ENCODE data around the gene APOE. TPM values are rescaled to one million over a fixed set of nuclear protein-coding genes. Genes with fewer than 3 reads are reported as not detected.

Gene APOE
- polyA plus RNA-seq, 1 experiment = 2.8 TPM

GRCh38 chr19:44948237-44948636, 42.6 kb downstream of the APOE start:
- ChIA-PET CTCF (interaction anchor here (1.0 to 12.3 kb wide), 4 partner anchors 22 to 53 kb away, joined by 3 to 151 read pairs (median 4); partner anchors contain the start of gene APOE), POLR2A (no interaction called here)
- no peaks in the 10 kb centered on the region for H3K27me3 ChIP-seq (ENCODE audit: control insufficient read depth, insufficient read depth, low read length)
- H3K4me3 ChIP-seq (ENCODE audit: low read depth, low read length) = no peak overlapping the region
- DNase-seq (ENCODE audit: low read depth) = no peak
- TF ChIP-seq, protein P1, sequence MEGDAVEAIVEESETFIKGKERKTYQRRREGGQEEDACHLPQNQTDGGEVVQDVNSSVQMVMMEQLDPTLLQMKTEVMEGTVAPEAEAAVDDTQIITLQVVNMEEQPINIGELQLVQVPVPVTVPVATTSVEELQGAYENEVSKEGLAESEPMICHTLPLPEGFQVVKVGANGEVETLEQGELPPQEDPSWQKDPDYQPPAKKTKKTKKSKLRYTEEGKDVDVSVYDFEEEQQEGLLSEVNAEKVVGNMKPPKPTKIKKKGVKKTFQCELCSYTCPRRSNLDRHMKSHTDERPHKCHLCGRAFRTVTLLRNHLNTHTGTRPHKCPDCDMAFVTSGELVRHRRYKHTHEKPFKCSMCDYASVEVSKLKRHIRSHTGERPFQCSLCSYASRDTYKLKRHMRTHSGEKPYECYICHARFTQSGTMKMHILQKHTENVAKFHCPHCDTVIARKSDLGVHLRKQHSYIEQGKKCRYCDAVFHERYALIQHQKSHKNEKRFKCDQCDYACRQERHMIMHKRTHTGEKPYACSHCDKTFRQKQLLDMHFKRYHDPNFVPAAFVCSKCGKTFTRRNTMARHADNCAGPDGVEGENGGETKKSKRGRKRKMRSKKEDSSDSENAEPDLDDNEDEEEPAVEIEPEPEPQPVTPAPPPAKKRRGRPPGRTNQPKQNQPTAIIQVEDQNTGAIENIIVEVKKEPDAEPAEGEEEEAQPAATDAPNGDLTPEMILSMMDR (IDR thresholded peaks at IDR 0.05; ENCODE audit: insufficient read depth, low read depth, low read length) = no peak
- peaks cover 2% of the 10 kb centered on the region; the same call in 1 of the 2 replicates for H3K36me3 ChIP-seq (ENCODE audit: control insufficient read depth, insufficient read depth, low read length)

DNA sequence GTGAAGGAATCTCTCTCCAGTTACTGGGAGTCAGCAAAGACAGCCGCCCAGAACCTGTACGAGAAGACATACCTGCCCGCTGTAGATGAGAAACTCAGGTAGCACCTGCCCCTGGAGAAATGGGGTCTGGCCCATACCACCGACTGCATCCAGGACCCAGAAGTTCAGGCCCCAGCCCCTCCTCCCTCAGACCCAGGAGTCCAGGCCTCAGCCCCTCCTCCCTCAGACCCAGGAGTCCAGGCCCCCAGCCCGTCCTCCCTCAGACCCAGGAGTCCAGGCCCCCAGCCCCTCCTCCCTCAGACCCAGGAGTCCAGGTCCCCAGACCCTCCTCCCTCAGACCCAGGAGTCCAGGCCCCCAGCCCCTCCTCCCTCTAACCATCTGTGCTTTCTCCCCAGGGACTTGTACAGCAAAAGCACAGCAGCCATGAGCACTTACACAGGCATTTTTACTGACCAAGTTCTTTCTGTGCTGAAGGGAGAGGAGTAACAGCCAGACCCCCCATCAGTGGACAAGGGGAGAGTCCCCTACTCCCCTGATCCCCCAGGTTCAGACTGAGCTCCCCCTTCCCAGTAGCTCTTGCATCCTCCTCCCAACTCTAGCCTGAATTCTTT, 43.3 kb downstream of the APOE start:
- Histone ChIP-seq H3K36me3 (ENCODE audit: control insufficient read depth, insufficient read depth, low read length) (peaks cover 2% of the 10 kb centered on the region; the same call in 1 of the 2 replicates), H3K27me3 (ENCODE audit: control insufficient read depth, insufficient read depth, low read length) (no peaks in the 10 kb centered on the region), H3K4me3 (ENCODE audit: low read depth, low read length) (no peak overlapping the region)
- ChIA-PET CTCF (interaction anchor here (1.1 to 12.3 kb wide), 3 partner anchors 23 to 53 kb away, joined by 3 to 151 read pairs (median 5); partner anchors contain the start of gene APOE), POLR2A (no interaction called here)
- TF ChIP-seq, protein P1 (IDR thresholded peaks at IDR 0.05; ENCODE audit: insufficient read depth, low read depth, low read length) = no peak
- no peak for DNase-seq (ENCODE audit: low read depth)

- ChIA-PET POLR2A (no interaction called here), CTCF (interaction anchor here (1.6 to 12.3 kb wide), 2 partner anchors 24 to 45 kb away, joined by 5 to 151 read pairs; partner anchors contain the start of gene APOE)
- H3K4me3 ChIP-seq (ENCODE audit: low read depth, low read length) = no peak overlapping the region
- DNase-seq (ENCODE audit: low read depth) = no peak
- H3K36me3 ChIP-seq (ENCODE audit: control insufficient read depth, insufficient read depth, low read length) = peaks cover 2% of the 10 kb centered on the region; the same call in 1 of the 2 replicates
- TF ChIP-seq, protein P1 (IDR thresholded peaks at IDR 0.05; ENCODE audit: insufficient read depth, low read depth, low read length) = no peak
- no peaks in the 10 kb centered on the region for H3K27me3 ChIP-seq (ENCODE audit: control insufficient read depth, insufficient read depth, low read length)
Measured at GRCh38 chr19:44949550-44949949, 44.0 kb downstream of the APOE start.

- TF ChIP-seq, protein P1 (IDR thresholded peaks at IDR 0.05; ENCODE audit: insufficient read depth, low read depth, low read length) = peak; percentile 83
- ChIA-PET CTCF (interaction anchor here (0.7 to 12.3 kb wide), 15 partner anchors 8 to 291 kb away, joined by 3 to 151 read pairs (median 4); partner anchors contain the start of gene APOE), POLR2A (interaction anchor here (0.6 kb wide), 1 partner anchor 37 kb away, joined by 3 read pairs; no protein-coding TSS in a partner anchor)
- H3K36me3 ChIP-seq (ENCODE audit: control insufficient read depth, insufficient read depth, low read length) = peaks cover 2% of the 10 kb centered on the region; the same call in 1 of the 2 replicates
- no peak for DNase-seq (ENCODE audit: low read depth)
- no peak overlapping the region for H3K4me3 ChIP-seq (ENCODE audit: low read depth, low read length)
- no peaks in the 10 kb centered on the region for H3K27me3 ChIP-seq (ENCODE audit: control insufficient read depth, insufficient read depth, low read length)
Measured at GRCh38 chr19:44951179-44952159, 45.9 kb downstream of the APOE start.
